Endothelial cell of umbilical vein (primary cell): ENCODE measurements around the gene VPS36. TPM values are rescaled to one million over a fixed set of nuclear protein-coding genes. Genes with fewer than 3 reads are reported as not detected.
"Not testable (repeated sequence)": the region's sequence is repeated elsewhere in the genome, so short reads cannot be mapped to it uniquely, and the experiment has no call there.

Experiments
- BruUV-seq: library from RNA; stranded (reverse); fragments of 400-500 nt; replicated peaks from 2 replicates; lab custom pipeline; 2021; lab: Mats Ljungman, UMichigan
- CTCF ChIA-PET: fragments of 300-600, 350-600 bp; sonication (Branson Sonifier 250); formaldehyde crosslinking; loops from one replicate; lab custom pipeline; 2021; ENCODE audit warnings: antibody characterized with exemption, inconsistent platforms; lab: Charles Lee
- POLR2A ChIA-PET: fragments of 300-600, 350-600 bp; sonication (Branson Sonifier 250); formaldehyde crosslinking; loops from one replicate; lab custom pipeline; 2021; ENCODE audit warnings: antibody characterized with exemption, inconsistent platforms; lab: Charles Lee
- DNase-seq: peaks from one replicate; pipeline ENCODE4 v3.0.0-alpha.2; 2011; ENCODE audit warnings: low read depth, low spot score
- FAIRE-seq: peaks from 2 replicates; lab custom pipeline; 2011; peaks lifted over from hg19 to GRCh38; lab: Jason Lieb, UNC
- H2AFZ ChIP-seq: 2 replicates; pipeline ENCODE4 v1.6.0; 2012; ENCODE audit warnings: low read depth, low read length, control low read depth, inconsistent platforms
- H3K27ac ChIP-seq: 2 replicates; pipeline ENCODE4 v1.5.1; 2011; ENCODE audit warnings: low read depth, mild to moderate bottlenecking, control low read depth, low read length, moderate library complexity; ENCODE audit not compliant: insufficient read depth
- H3K27me3 ChIP-seq, 2 experiments: 2 replicates each; pipeline versions ENCODE4 v1.6.0 to v1.6.1; 2011; ENCODE audit warnings: low read length in 2 of 2, mixed read lengths in 1 of 2; ENCODE audit not compliant: control insufficient read depth in 2 of 2, insufficient read depth in 2 of 2
- H3K36me3 ChIP-seq, 2 experiments: 2 replicates in 1 of 2; 3 replicates in 1 of 2; pipeline ENCODE4 v1.5.1; 2011; ENCODE audit warnings: low read length in 2 of 2, mild to moderate bottlenecking in 1 of 2, moderate library complexity in 1 of 2; ENCODE audit not compliant: control insufficient read depth in 2 of 2, insufficient read depth in 2 of 2; ENCODE audit errors: extremely low read depth in 1 of 2
- H3K4me1 ChIP-seq: 3 replicates; pipeline ENCODE4 v1.5.1; 2011; ENCODE audit warnings: mild to moderate bottlenecking, low read length; ENCODE audit not compliant: control insufficient read depth, insufficient read depth; ENCODE audit errors: extremely low read depth
- H3K4me2 ChIP-seq: 2 replicates; pipeline ENCODE4 v1.6.1; 2011; ENCODE audit warnings: low read length, control low read depth, mixed read lengths; ENCODE audit not compliant: insufficient read depth
- H3K4me3 ChIP-seq, 3 experiments: fragments of 200-600 bp in 1 of 3; sonication (generic), shearing (Covaris generic) in 1 of 3; replicated peaks in 1 of 3; 2 replicates each; pipeline ENCODE4 v1.5.1; 2011 to 2016; ENCODE audit warnings: control low read depth in 3 of 3, low read length in 3 of 3, mild to moderate bottlenecking in 2 of 3, inconsistent platforms in 1 of 3, low read depth in 1 of 3, moderate library complexity in 1 of 3; ENCODE audit not compliant: insufficient read depth in 1 of 3
- H3K79me2 ChIP-seq: 2 replicates; pipeline ENCODE4 v1.6.0; 2012; ENCODE audit warnings: low read length, inconsistent platforms; ENCODE audit not compliant: control insufficient read depth, insufficient read depth
- H3K9ac ChIP-seq: replicated peaks from 2 replicates; pipeline ENCODE3; 2011; ENCODE audit warnings: low read length, control low read depth; ENCODE audit not compliant: insufficient read depth; ENCODE audit errors: extremely low read depth
- H3K9me1 ChIP-seq: replicated peaks from 3 replicates; pipeline ENCODE4 v1.6.0; 2011; ENCODE audit warnings: mild to moderate bottlenecking, low read length; ENCODE audit not compliant: control insufficient read depth, insufficient read depth; ENCODE audit errors: extremely low read depth
- H3K9me3 ChIP-seq: replicated peaks from 2 replicates; pipeline ENCODE4 v1.5.1; 2012; ENCODE audit warnings: low read length, inconsistent platforms; ENCODE audit not compliant: control insufficient read depth, insufficient read depth
- H4K20me1 ChIP-seq: replicated peaks from 2 replicates; pipeline ENCODE3; 2011; ENCODE audit warnings: mild to moderate bottlenecking, low read length; ENCODE audit not compliant: control insufficient read depth, insufficient read depth; ENCODE audit errors: extremely low read depth
- dilution Hi-C: fragments of 300-500 bp; cut with MboI; formaldehyde crosslinking; loops from one replicate; pipeline ENCODE4 v1.15.0; 2019; ENCODE audit warnings: low sequenced_read_pairs; ENCODE audit not compliant: extremely low pct_ligation_motif_present
- intact Hi-C: fragments of 100-400 bp; cut with micrococcal nuclease; formaldehyde crosslinking; loops from one replicate; pipeline ENCODE4 v1.10.0; 2022
- polyA plus RNA-seq, 4 experiments: library from polyadenylated mRNA; depleted of rRNA in 3 of 4; stranded (reverse) in 3 of 4; unstranded in 1 of 4; fragments of >200 nt; gene quantifications; 2 replicates each; pipeline versions ENCODE4 v1.2.1 to v1.2.3, GENCODE V29; 2011 to 2012; ENCODE audit warnings: missing spikeins in 1 of 4
- total RNA-seq: library from RNA; stranded (reverse); gene quantifications from 2 replicates; pipeline ENCODE4 v1.2.3, GENCODE V29; 2021

Gene VPS36
- total and polyA plus RNA-seq, 2 donors (not counting 3 experiments of a cell fraction or from before 2014, with no cell fraction given): 14.3 to 32.3 TPM

DNA sequence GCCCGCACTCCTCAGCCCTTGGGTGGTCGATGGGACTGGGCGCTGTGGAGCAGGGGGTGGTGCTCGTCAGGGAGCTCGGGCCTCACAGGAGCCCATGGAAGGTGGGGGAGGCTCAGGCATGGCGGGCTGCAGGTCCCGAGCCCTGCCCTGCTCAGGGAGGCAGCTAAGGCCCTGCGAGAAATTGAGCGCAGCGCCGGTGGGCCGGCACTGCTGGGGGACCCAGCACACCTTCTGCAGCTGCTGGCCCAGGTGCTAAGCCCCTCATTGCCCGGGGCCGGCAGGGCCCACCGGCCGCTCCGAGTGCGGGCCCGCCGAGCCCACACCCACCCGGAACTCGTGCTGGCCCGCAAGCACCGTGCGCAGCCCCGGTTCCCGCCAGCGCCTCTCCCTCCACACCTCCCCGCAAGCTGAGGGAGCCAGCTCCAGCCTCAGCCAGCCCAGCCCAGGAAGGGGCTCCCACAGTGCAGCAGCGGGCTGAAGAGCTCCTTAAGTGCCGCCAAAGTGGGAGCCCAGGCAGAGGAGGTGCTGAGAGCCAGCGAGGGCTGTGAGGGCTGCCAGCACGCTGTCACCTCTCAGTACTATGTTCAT is 42.3 kb downstream of the VPS36 start:
- dilution Hi-C loops, FAIRE-seq, H2AFZ ChIP-seq, H3K4me2 ChIP-seq, H3K27ac ChIP-seq, H3K4me3 ChIP-seq, POLR2A ChIA-PET, DNase-seq, H3K9me3 ChIP-seq, intact Hi-C loops, H3K27me3 ChIP-seq, BruUV-seq, H3K9ac ChIP-seq, H3K36me3 ChIP-seq, H4K20me1 ChIP-seq, H3K9me1 ChIP-seq: not testable (repeated sequence)
- CTCF ChIA-PET: interaction anchor here (2.4 to 11.9 kb wide), 2 partner anchors 20 to 41 kb away, joined by 13 to 142 read pairs; partner anchors contain the start of gene VPS36
- H3K4me1 ChIP-seq: peaks cover 21% of the 10 kb centered on the region
- H3K79me2 ChIP-seq: peaks cover 11% of the 10 kb centered on the region

DNA sequence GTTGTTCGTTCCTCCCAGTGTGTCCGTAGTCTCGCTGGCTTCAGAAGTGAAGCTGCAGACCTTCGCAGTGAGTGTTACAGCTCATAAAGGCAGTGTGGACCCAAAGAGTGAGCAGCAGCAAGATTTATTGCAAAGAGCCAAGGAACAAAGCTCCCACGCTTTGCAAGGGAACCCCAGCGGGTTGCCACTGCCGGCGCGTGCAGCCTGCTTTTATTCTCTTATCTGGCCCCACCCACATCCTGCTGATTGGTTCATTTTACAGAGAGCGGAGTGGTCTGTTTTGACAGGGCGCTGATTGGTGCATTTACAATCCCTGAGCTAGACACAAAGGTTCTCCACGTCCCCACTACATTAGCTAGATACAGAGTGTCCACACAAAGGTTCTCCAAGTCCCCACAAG is 43.0 kb downstream of the VPS36 start:
- H2AFZ ChIP-seq, H3K27ac ChIP-seq, H3K36me3 ChIP-seq, BruUV-seq, H3K9ac ChIP-seq, H3K9me3 ChIP-seq, dilution Hi-C loops, H4K20me1 ChIP-seq, POLR2A ChIA-PET, DNase-seq, H3K27me3 ChIP-seq, H3K4me3 ChIP-seq, H3K4me2 ChIP-seq, FAIRE-seq, intact Hi-C loops, H3K9me1 ChIP-seq: not testable (repeated sequence)
- peaks cover 15% of the 10 kb centered on the region for H3K79me2 ChIP-seq
- CTCF ChIA-PET: interaction anchor here (2.4 to 11.9 kb wide), 2 partner anchors 21 to 42 kb away, joined by 13 to 142 read pairs; partner anchors contain the start of gene VPS36
- H3K4me1 ChIP-seq: peaks cover 21% of the 10 kb centered on the region
